Sigmoid colon (tissue), 4 donors: ENCODE results near the gene CSNK1D.

ENCODE experiments used
- POLR2A ChIP-seq, 2 donors: fragments of 450-650 bp; IDR thresholded peaks; one replicate each; pipeline ENCODE4 v1.6.1; 2016; ENCODE audit warnings: antibody characterized with exemption in 2 of 2, mild to moderate bottlenecking in 2 of 2, moderate library complexity in 2 of 2
- POLR2AphosphoS5 ChIP-seq, 4 donors: sonication (generic); formaldehyde crosslinking; IDR thresholded peaks; one replicate each; pipeline ENCODE4 v1.6.1; 2017; ENCODE audit warnings: antibody characterized with exemption in 4 of 4

DNA sequence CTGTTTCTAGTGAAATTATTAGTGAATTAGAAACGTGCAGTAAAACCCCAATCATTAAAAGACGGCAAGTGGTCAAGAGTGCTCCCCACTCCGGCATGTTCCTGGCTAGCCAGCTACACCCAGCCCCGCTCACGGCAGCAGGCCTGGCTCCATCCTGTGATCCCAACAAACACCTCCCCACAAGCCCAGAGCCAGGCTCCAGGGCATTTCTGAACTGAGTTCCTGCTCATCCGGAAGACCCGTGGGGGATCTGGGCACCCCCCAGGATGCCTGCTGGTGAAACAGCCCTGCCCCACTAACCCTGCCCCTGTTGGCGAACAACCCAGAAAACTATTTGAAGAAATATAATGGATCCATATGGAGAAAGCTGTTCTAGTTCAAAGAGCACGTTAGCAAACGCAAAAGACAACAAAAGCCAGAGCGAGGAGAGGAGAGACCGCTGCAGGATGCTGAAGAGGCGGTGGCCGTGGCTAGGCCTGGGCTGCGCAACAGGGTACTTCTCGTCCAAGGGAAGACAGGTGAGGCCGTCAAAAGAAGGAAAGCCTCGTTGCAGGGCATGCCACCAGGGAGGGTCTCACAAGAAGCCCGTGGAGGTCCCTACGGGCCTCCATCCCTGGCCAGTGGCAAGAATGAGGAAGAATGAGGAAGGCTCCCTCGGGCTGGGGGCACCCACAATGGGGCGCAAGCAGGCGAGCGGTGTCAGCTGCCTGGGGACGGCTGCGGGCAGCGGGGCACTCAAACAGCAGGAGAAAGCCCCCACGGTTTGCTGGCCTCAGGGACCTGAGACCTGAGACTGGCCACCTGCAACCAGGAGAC, 25.4 kb downstream of the CSNK1D start:
- TF ChIP-seq POLR2AphosphoS5 (IDR thresholded peaks at IDR 0.05) (no peak), POLR2A (IDR thresholded peaks at IDR 0.05) (no peak)
